Astrocyte (in vitro differentiated cells and primary cell): Measurements from ENCODE around the gene COQ6. TPM values are rescaled to one million over a fixed set of nuclear protein-coding genes. Genes with fewer than 3 reads are reported as not detected.

Source experiments
- DNase-seq: peaks from one replicate; pipeline ENCODE4 v3.0.0-alpha.2; 2010; ENCODE audit warnings: low read depth
- FAIRE-seq: peaks from 2 replicates; lab custom pipeline; 2011; peaks lifted over from hg19 to GRCh38; lab: Jason Lieb, UNC
- H2AFZ ChIP-seq: 2 replicates; pipeline ENCODE4 v1.6.0; 2012; ENCODE audit warnings: low read depth, low read length, inconsistent platforms
- H3K27ac ChIP-seq: 2 replicates; pipeline ENCODE4 v1.5.1; 2011; ENCODE audit warnings: low read depth, low read length, inconsistent platforms
- H3K27me3 ChIP-seq: 2 replicates; pipeline ENCODE4 v1.6.0; 2011; ENCODE audit warnings: low read length, inconsistent platforms; ENCODE audit not compliant: insufficient read depth
- H3K36me3 ChIP-seq: 2 replicates; pipeline ENCODE4 v1.5.1; 2011; ENCODE audit warnings: low read length, inconsistent platforms; ENCODE audit not compliant: insufficient read depth
- H3K4me1 ChIP-seq: 2 replicates; pipeline ENCODE4 v1.5.1; 2011; ENCODE audit warnings: low read length, inconsistent platforms; ENCODE audit not compliant: insufficient read depth
- H3K4me2 ChIP-seq: 2 replicates; pipeline ENCODE4 v1.6.0; 2012; ENCODE audit warnings: low read length, inconsistent platforms
- H3K4me3 ChIP-seq: 2 replicates; pipeline ENCODE4 v1.5.1; 2011; ENCODE audit warnings: low read depth, mild to moderate bottlenecking, low read length, inconsistent platforms; ENCODE audit not compliant: insufficient read depth
- H3K79me2 ChIP-seq: 2 replicates; pipeline ENCODE4 v1.6.0; 2012; ENCODE audit warnings: mild to moderate bottlenecking, low read length, inconsistent platforms; ENCODE audit not compliant: insufficient read depth
- H3K9ac ChIP-seq: 2 replicates; pipeline ENCODE4 v1.6.0; 2012; ENCODE audit warnings: mild to moderate bottlenecking, low read length, inconsistent platforms
- H3K9me3 ChIP-seq: 2 replicates; pipeline ENCODE4 v1.5.1; 2012; ENCODE audit warnings: low read depth, mild to moderate bottlenecking, low read length, inconsistent platforms; ENCODE audit not compliant: insufficient read depth
- H4K20me1 ChIP-seq: 2 replicates; pipeline ENCODE4 v1.6.0; 2012; ENCODE audit warnings: low read length, inconsistent platforms; ENCODE audit not compliant: insufficient read depth
- H3K27ac Mint-ChIP-seq: one replicate; pipeline ENCODE4 v1.8.0; 2021; ENCODE audit warnings: mild to moderate bottlenecking, mixed read lengths; ENCODE audit not compliant: unreplicated experiment
- H3K27me3 Mint-ChIP-seq: one replicate; pipeline ENCODE4 v1.8.0; 2021; ENCODE audit warnings: low read depth, mixed read lengths; ENCODE audit not compliant: unreplicated experiment
- H3K36me3 Mint-ChIP-seq: one replicate; pipeline ENCODE4 v1.8.0; 2021; ENCODE audit warnings: low read depth, mixed read lengths; ENCODE audit not compliant: unreplicated experiment
- H3K4me1 Mint-ChIP-seq: one replicate; pipeline ENCODE4 v1.8.0; 2021; ENCODE audit warnings: low read depth, mixed read lengths; ENCODE audit not compliant: unreplicated experiment
- H3K4me3 Mint-ChIP-seq: one replicate; pipeline ENCODE4 v1.8.0; 2021; ENCODE audit warnings: mild to moderate bottlenecking, moderate library complexity, mixed read lengths; ENCODE audit not compliant: unreplicated experiment
- H3K9me3 Mint-ChIP-seq: one replicate; pipeline ENCODE4 v1.8.0; 2021; ENCODE audit warnings: mild to moderate bottlenecking, mixed read lengths; ENCODE audit not compliant: unreplicated experiment
- CTCF ChIP-seq: IDR thresholded peaks from 2 replicates; pipeline ENCODE4 v1.5.1; 2011; ENCODE audit warnings: low read depth, mild to moderate bottlenecking, inconsistent platforms, low read length, moderate library complexity; ENCODE audit not compliant: insufficient read depth
- EZH2 ChIP-seq: IDR thresholded peaks from 2 replicates; pipeline ENCODE4 v1.6.1; 2012; ENCODE audit warnings: mild to moderate bottlenecking, low read length, inconsistent platforms; ENCODE audit not compliant: insufficient read depth
- total RNA-seq: library from RNA; stranded (reverse); gene quantifications from 2 replicates; pipeline ENCODE4 v1.2.1, GENCODE V29; 2021

Gene COQ6
- total RNA-seq, 1 donor from 2014 or later: 12.8 TPM

- H3K27ac ChIP-seq: no peak overlapping the region
- H3K4me2 ChIP-seq: no peak overlapping the region
- no peaks in the 10 kb centered on the region for H3K9me3 ChIP-seq
- DNase-seq: no peak
- Mint-ChIP-seq H3K4me3 (no peak overlapping the region), H3K36me3 (peaks cover 10% of the 10 kb centered on the region), H3K27ac (no peak overlapping the region), H3K27me3 (no peaks in the 10 kb centered on the region), H3K9me3 (no peaks in the 10 kb centered on the region), H3K4me1 (no peaks in the 10 kb centered on the region)
- H3K79me2 ChIP-seq: no peaks in the 10 kb centered on the region
- no peak overlapping the region for H3K9ac ChIP-seq
- no peaks in the 10 kb centered on the region for H4K20me1 ChIP-seq
- H3K36me3 ChIP-seq: peaks cover 22% of the 10 kb centered on the region
- no peak overlapping the region for H3K4me3 ChIP-seq
- no peaks in the 10 kb centered on the region for H3K27me3 ChIP-seq
- TF ChIP-seq CTCF: no peak
- no peak for TF ChIP-seq EZH2
- no peak overlapping the region for H2AFZ ChIP-seq
- FAIRE-seq: no peak
- no peaks in the 10 kb centered on the region for H3K4me1 ChIP-seq
These were observed 13.1 kb upstream of the COQ6 start for GRCh38 chr14:73937012-73937411.

GRCh38 chr14:73942180-73942579, 7.9 kb upstream of the COQ6 start:
- peaks cover 17% of the 10 kb centered on the region for H3K36me3 Mint-ChIP-seq
- H3K27ac Mint-ChIP-seq: no peak overlapping the region
- Histone ChIP-seq H3K79me2 (no peaks in the 10 kb centered on the region), H2AFZ (no peak overlapping the region), H3K4me3 (no peak overlapping the region), H3K36me3 (peaks cover 6% of the 10 kb centered on the region), H3K9me3 (no peaks in the 10 kb centered on the region), H3K4me2 (no peak overlapping the region), H3K27ac (no peak overlapping the region), H3K27me3 (no peaks in the 10 kb centered on the region), H3K4me1 (no peaks in the 10 kb centered on the region), H3K9ac (no peak overlapping the region), H4K20me1 (no peaks in the 10 kb centered on the region)
- no peak for FAIRE-seq
- no peak for DNase-seq
- no peaks in the 10 kb centered on the region for H3K27me3 Mint-ChIP-seq
- TF ChIP-seq CTCF: no peak
- TF ChIP-seq EZH2: no peak
- H3K4me1 Mint-ChIP-seq: no peaks in the 10 kb centered on the region
- H3K9me3 Mint-ChIP-seq: no peaks in the 10 kb centered on the region
- H3K4me3 Mint-ChIP-seq: no peak overlapping the region

GRCh38 chr14:73943083-73943482, 7.0 kb upstream of the COQ6 start:
- H3K4me3 Mint-ChIP-seq: no peak overlapping the region
- DNase-seq: peak; percentile 3

More at GRCh38 chr14:73943083-73943482, 7.0 kb upstream of the COQ6 start:
- Histone ChIP-seq H3K9me3 (no peaks in the 10 kb centered on the region), H4K20me1 (no peaks in the 10 kb centered on the region), H3K4me2 (no peak overlapping the region), H3K27me3 (no peaks in the 10 kb centered on the region), H3K36me3 (peaks cover 6% of the 10 kb centered on the region), H3K9ac (no peak overlapping the region), H3K79me2 (no peaks in the 10 kb centered on the region), H3K4me3 (no peak overlapping the region), H3K27ac (no peak overlapping the region), H2AFZ (no peak overlapping the region), H3K4me1 (no peaks in the 10 kb centered on the region)
- FAIRE-seq: no peak
- TF ChIP-seq CTCF (no peak), EZH2 (no peak)
- Mint-ChIP-seq H3K27ac (no peak overlapping the region), H3K27me3 (no peaks in the 10 kb centered on the region), H3K36me3 (peaks cover 13% of the 10 kb centered on the region), H3K9me3 (no peaks in the 10 kb centered on the region), H3K4me1 (no peaks in the 10 kb centered on the region)
